HFF-Myc (cell line): ENCODE data around the gene MLLT10.

Experiments
- DNase-seq: peaks from one replicate; pipeline ENCODE4 v3.0.0-alpha.2; 2011; ENCODE audit warnings: low read depth; ENCODE audit errors: extremely low read depth
- H3K4me3 ChIP-seq: replicated peaks from 2 replicates; pipeline ENCODE4 v1.5.1; 2011; ENCODE audit warnings: low read depth, mild to moderate bottlenecking, control low read depth, low read length
- CTCF ChIP-seq: IDR thresholded peaks from 2 replicates; pipeline ENCODE4 v1.5.1; 2012; ENCODE audit warnings: mild to moderate bottlenecking, low read depth, low read length, control low read depth; ENCODE audit errors: missing control alignments

Gene MLLT10

DNA sequence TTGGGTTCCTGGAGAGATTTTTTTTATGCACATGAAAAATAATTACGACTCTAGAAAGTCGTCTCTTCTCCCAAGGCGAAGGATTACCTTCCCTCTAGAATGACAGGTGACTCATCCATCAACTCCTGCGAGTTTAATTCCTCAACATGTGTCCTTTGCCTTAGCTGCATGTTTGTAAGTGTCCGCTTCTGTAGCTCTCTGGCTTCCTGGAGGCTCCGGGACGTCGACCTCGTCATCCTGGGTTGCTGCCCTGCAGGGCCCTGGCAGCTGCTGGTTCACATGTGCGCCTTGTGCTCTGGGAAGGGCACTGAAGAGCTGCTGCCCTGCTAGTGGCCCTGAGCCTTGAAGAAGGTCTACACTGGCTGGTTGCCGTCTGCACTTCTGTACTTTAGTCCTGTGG lies 210.2 kb downstream of the MLLT10 start:
- no peak for DNase-seq
- no peak for TF ChIP-seq CTCF
- H3K4me3 ChIP-seq: no peak overlapping the region

DNA sequence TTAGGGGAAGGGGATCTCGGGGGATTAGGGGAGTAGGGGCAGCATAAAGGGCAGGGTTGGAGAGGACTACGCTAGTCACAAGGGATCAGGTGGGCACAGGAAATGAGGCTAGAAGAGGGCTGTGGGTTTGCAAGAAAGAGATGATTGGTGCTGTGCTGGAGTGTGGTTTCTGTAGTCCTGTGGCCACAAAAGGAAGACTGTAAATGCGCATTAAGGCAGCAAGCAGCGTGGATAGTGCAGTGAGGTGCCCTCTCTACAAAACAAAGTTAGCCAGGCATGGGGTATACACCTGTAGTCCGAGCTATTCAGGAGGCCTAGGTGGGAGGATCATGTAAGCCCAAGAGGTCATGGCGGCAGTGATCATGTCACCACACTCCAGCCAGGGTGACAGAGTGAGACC lies 212.1 kb downstream of the MLLT10 start:
- no peak for DNase-seq
- TF ChIP-seq CTCF: no peak
- no peak overlapping the region for H3K4me3 ChIP-seq

DNA sequence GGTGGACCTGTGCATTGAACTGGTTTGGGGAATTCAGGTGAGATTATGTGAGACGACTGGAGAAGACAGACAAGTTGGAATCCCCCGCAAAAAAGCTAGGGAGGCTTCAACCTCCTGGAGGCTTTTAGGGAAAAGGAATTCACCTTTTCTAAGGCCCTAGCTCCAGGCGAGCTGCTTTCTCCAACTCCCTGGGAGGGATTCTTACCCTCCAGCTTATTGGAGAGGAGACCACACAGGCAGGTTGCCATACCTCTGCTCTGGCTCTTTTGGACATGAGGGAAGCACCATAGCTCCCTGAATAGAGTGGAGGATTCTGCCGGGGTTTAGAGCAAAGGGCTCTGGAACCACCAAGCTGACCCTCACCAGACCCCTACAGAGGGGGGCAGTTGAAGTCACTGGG lies 213.8 kb downstream of the MLLT10 start:
- TF ChIP-seq CTCF: no peak
- H3K4me3 ChIP-seq: no peak overlapping the region
- no peak for DNase-seq

DNA sequence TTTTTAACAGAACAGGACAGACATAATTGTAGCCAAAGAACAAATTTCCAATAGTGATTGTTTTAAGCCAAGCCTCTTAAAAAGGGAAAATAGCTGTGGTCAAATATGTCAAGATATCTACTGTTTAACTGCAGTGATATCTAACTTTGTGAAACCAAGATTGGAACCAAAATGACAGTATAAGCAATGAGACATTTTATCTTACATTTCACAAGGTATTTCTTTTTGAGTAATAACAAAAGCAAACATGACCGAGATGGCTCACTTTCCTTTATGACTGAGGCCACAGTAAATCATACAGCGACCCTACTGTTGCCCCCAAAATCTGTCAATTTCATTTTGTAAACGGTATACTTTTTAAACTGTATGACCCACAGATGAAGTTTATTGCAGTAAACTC lies 215.8 kb downstream of the MLLT10 start:
- no peak for TF ChIP-seq CTCF
- H3K4me3 ChIP-seq: no peak overlapping the region
- no peak for DNase-seq

DNA sequence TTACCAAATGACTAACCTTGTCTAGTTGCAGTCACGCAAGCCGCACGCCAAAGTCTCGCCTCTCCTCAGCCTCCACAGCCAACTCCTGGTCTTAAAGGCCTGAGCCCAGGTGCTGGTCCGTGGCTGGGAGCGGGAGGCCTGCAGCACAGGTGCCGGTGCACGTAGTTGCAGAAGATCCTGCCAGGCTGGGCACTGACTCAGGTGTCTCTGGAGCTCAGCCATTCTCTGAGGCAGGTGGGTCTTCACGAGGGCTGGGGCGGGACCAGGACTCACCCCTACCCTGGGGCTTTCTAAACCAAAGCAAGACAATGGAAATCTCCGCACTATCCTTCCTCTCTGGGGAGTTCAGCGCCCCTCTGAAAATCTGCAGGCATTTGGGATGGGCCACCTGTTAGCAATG lies 216.4 kb downstream of the MLLT10 start:
- TF ChIP-seq CTCF: no peak
- DNase-seq: no peak
- H3K4me3 ChIP-seq: no peak overlapping the region

DNA sequence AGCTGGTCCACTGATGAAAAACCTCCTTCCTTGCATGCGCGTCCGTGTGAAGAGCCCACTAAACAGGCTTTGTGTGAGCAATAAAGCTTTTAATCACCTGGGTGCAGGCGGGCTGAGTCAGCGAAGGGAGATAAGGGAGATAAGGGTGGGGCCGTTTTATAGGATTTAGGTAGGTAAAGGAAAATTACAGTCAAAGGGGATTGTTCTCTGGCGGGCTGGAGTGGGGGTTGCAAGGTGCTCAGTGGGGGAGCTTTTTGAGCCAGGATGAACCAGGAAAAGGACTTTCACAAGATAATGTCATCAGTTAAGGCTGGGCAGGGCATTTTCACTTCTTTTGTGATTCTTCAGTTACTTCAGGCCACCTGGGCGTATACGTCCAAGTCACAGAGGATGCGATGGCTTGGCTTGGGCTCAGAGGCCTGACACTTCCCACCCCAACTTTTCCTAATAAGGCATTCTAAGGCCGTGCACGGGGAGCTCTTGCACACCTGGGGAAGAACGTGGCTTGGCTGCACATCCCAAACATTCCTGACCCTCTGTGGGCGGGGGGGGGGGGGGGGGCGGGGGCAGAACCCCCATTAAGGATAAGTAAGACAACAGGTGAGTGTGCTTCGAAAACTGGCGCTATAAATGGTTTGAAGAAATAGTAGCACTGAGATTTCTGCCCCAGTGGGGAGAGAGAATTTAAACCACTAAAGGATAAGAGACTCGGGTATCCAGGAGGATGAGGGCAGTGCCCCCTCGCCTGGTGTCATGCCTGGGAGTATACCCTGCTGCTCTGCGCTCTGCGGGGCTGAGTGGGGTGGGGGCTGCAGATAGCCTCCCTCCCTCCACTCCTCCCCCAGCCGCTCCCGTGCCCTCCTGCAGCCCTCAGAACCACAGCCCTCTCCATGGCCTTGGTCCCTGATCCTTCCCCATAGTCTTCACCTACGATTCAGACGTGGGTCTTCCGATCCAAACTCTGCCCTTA lies 217.6 kb downstream of the MLLT10 start:
- H3K4me3 ChIP-seq: no peak overlapping the region
- DNase-seq: no peak
- no peak for TF ChIP-seq CTCF
